ENCODE results near the gene IGFALS. TPM values are rescaled to one million over a fixed set of nuclear protein-coding genes. Genes with fewer than 3 reads are reported as not detected.
"Not testable (repeated sequence)": the region's sequence is repeated elsewhere in the genome, so short reads cannot be mapped to it uniquely, and the experiment has no call there.

The IGFALS gene
- total RNA-seq, 1 experiment from 2014 or later, result not detected

GRCh38 chr16:1808691-1809090 lies 15.2 kb upstream of the IGFALS start:
- Histone ChIP-seq H3K4me1 (no peaks in the 10 kb centered on the region), H3K27me3 (no peaks in the 10 kb centered on the region), H3K9me3 (replicated peaks) (no peaks in the 10 kb centered on the region), H3K27ac (no peak overlapping the region), H3K4me3 (no peak overlapping the region), H3K36me3 (no peaks in the 10 kb centered on the region)
- no peak for DNase-seq

DNA sequence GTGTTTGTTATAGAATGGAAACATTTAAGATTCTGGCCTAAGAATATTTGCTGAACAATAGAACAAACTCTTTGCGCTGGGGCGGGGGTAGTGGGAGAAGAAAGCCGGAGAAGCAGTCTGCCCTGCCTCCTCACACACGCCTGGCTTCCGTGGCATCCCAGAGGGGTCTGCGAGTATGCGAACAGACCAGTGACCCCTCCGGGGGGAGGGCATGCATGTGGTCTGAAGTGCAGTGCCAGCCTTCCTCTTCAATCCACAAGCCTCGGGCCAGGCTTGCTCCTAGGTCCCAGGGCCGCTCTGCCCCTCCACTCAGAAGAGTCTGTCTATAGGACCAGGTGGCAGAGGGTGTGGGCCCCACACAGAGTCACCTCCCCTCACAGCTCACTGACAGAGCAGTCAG lies 14.1 kb upstream of the IGFALS start:
- no peak overlapping the region for H3K27ac ChIP-seq
- no peaks in the 10 kb centered on the region for H3K27me3 ChIP-seq
- no peaks in the 10 kb centered on the region for H3K4me1 ChIP-seq
- no peak overlapping the region for H3K4me3 ChIP-seq
- no peak for DNase-seq
- no peaks in the 10 kb centered on the region for H3K36me3 ChIP-seq
- no peaks in the 10 kb centered on the region for H3K9me3 ChIP-seq (replicated peaks)

- DNase-seq, result no peak
- H3K4me1 ChIP-seq, result no peaks in the 10 kb centered on the region
- H3K36me3 ChIP-seq, result no peaks in the 10 kb centered on the region
- H3K27me3 ChIP-seq, result no peaks in the 10 kb centered on the region
- peaks cover 4% of the 10 kb centered on the region; the same call in 1 of the 2 replicates for H3K9me3 ChIP-seq (replicated peaks)
- no peak overlapping the region for H3K4me3 ChIP-seq
- no peak overlapping the region for H3K27ac ChIP-seq
Observed at GRCh38 chr16:1800701-1801100, 7.2 kb upstream of the IGFALS start.

- H3K9me3 ChIP-seq (replicated peaks); H3K4me1 ChIP-seq; DNase-seq: not testable (repeated sequence)
Observed at GRCh38 chr16:1799263-1799662, 5.8 kb upstream of the IGFALS start.

GRCh38 chr16:1794908-1795666 lies 1.6 kb upstream of the IGFALS start:
- Histone ChIP-seq H3K27ac (no peak overlapping the region), H3K9me3 (replicated peaks) (peaks cover 4% of the 10 kb centered on the region; the same call in 1 of the 2 replicates), H3K27me3 (no peaks in the 10 kb centered on the region), H3K4me3 (no peak overlapping the region), H3K4me1 (peaks cover 9% of the 10 kb centered on the region; the same call in 1 of the 2 replicates), H3K36me3 (no peaks in the 10 kb centered on the region)
- peak in 1 of 2 experiments; percentile 18 for DNase-seq

More at GRCh38 chr16:1799263-1799662, 5.8 kb upstream of the IGFALS start:
- H3K4me3 ChIP-seq, H3K36me3 ChIP-seq, H3K27me3 ChIP-seq, H3K27ac ChIP-seq: not testable (repeated sequence)

- Histone ChIP-seq H3K27me3 (no peaks in the 10 kb centered on the region), H3K4me3 (no peak overlapping the region)
- peak in 1 of 2 experiments; percentile 20 for DNase-seq
Observed at GRCh38 chr16:1794221-1794871, 841 bp upstream of the IGFALS start.

DNA sequence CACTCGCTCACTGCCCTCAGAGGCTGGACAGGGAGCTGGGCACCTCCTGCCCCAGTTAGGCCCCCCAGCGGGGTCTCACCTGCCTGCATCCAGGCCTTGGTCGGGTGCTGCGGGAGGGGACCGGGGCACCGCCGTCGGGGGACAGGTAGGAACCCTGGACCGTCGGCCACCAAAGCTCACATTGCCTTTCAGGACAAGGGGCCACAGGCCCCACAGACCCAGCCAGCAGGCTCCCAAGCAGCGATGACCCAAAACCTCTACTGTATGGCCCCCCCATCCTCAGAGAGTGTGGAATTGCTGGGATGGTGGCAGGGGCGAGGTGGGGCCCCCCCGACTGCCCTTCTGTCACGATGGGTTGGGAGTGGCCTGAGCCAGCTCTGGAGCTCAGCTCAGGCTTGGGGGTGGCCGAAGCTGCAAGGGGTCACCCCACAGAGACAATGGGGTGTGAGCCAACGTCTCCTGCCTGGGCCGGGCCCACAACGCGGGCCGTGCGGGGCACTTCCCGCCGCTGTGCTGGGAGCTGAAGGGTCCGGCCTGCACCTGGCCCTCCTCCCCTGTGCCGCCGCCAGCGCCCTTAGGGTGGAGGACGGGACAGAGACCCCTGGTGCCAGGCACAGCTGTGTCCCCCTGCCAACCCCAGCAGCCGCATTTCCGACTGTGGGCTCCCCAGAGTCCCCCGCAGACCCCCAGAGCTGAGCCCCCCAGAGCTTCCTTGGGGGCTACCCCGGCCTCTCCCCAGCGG lies 498 bp downstream of the IGFALS start:
- Histone ChIP-seq H3K36me3 (peaks cover 3% of the 10 kb centered on the region; the same call in 1 of the 2 replicates), H3K4me3 (no peak overlapping the region), H3K4me1 (peaks cover 9% of the 10 kb centered on the region; the same call in 1 of the 2 replicates), H3K9me3 (replicated peaks) (peaks cover 3% of the 10 kb centered on the region; the same call in 1 of the 2 replicates), H3K27me3 (no peaks in the 10 kb centered on the region), H3K27ac (no peak overlapping the region)
- no peak for DNase-seq

More at GRCh38 chr16:1794221-1794871, 841 bp upstream of the IGFALS start:
- H3K27ac ChIP-seq, result no peak overlapping the region
- H3K36me3 ChIP-seq, result peaks cover under 1% of the 10 kb centered on the region; the same call in 1 of the 2 replicates
- peaks cover 4% of the 10 kb centered on the region; the same call in 1 of the 2 replicates for H3K9me3 ChIP-seq (replicated peaks)
- H3K4me1 ChIP-seq, result peaks cover 9% of the 10 kb centered on the region; the same call in 1 of the 2 replicates

DNA sequence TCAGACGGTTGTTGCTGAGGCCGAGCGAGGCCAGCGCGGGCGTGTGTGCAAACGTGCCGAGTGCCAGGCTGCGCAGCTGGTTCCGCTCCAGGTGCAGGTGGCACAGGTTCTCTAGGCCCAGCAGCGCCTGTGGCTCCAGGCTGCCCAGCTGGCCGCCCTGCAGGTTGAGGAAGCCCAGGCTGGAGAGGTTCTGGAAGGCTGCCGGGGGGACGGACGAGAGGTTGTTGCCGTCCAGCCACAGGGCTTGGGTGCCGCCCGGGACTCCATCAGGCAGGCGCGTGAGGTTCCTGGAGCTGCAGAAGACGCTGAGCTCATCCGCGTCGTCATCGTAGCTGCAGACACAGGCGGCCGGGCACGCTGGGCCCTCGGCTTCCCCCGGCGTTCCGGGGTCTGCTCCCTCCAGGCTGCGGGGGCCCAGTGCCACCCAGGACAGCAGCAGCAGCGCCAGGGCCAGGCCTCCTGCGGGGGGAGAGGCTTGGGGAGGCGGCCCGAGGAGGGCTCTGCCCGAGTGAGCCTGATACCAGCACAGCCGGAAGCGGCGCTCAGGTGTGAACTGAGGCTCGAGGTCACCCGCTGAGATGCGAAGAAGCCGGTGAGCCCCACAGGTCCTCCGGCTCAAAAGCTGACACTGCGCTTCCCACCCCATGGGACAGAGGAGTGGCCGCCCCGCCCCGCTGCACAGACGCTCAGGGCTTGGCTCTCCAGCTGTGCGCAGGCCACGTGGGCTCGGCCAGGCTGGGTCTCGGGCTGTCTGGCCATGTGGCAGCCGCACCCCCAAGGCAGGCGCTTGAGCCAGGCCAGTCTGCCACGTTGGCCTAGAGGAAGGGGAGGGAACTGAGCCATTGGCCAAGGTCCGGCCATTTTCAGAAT lies 1.3 kb downstream of the IGFALS start:
- H3K4me3 ChIP-seq, result no peak overlapping the region
- peaks cover 9% of the 10 kb centered on the region; the same call in 1 of the 2 replicates for H3K4me1 ChIP-seq
- H3K9me3 ChIP-seq (replicated peaks), result no peaks in the 10 kb centered on the region
- peaks cover 3% of the 10 kb centered on the region; the same call in 1 of the 2 replicates for H3K36me3 ChIP-seq
- DNase-seq, result no peak
- no peaks in the 10 kb centered on the region for H3K27me3 ChIP-seq
- no peak overlapping the region for H3K27ac ChIP-seq

DNA sequence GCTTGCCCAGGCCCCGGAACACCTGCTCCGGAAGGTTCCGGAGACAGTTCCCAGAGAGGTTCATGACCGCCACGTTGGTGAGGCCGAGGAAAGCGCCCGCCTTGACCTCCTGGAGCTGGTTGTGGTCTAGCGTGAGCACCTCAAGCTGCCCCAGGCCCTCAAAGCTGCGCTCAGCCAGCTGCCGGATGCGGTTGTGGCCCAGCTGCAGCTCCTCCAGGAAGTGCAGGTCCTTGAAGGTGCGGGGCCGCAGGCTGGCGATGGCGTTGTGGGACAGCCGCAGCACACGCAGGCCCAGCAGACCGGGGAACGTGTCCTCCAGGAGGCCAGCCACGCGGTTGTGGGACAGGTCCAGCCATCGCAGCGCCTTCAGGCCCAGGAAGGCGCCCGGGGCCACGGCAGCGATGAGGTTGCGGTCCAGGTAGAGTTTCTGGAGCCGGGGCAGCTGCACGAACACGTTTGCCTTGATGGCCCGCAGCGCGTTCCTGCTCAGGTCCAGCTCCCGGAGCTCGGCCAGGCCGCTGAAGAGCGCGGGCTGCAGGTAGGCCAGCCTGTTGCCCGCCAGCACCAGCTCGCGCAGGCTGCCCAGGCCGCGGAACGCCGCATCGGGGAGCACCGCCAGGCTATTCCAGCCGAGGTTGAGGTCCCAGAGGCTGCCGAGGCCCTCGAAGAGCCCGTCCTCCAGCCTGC lies 2.1 kb downstream of the IGFALS start:
- no peak overlapping the region for H3K27ac ChIP-seq
- DNase-seq, result no peak
- peaks cover 3% of the 10 kb centered on the region for H3K36me3 ChIP-seq

GRCh38 chr16:1790611-1791255 lies 2.8 kb downstream of the IGFALS start:
- H3K9me3 ChIP-seq (replicated peaks), result no peaks in the 10 kb centered on the region
- peaks cover 3% of the 10 kb centered on the region for H3K36me3 ChIP-seq
- H3K4me3 ChIP-seq, result no peak overlapping the region
- no peak for DNase-seq
- no peak overlapping the region for H3K27ac ChIP-seq
- no peaks in the 10 kb centered on the region for H3K27me3 ChIP-seq
- H3K4me1 ChIP-seq, result peaks cover 9% of the 10 kb centered on the region; the same call in 1 of the 2 replicates

More for the DNA sequence above, 2.1 kb downstream of the IGFALS start:
- peaks cover 9% of the 10 kb centered on the region; the same call in 1 of the 2 replicates for H3K4me1 ChIP-seq
- no peak overlapping the region for H3K4me3 ChIP-seq
- H3K9me3 ChIP-seq (replicated peaks), result no peaks in the 10 kb centered on the region
- H3K27me3 ChIP-seq, result no peaks in the 10 kb centered on the region

- DNase-seq, result no peak
- Histone ChIP-seq H3K27ac (no peak overlapping the region), H3K36me3 (peaks cover 3% of the 10 kb centered on the region)
Observed at GRCh38 chr16:1790261-1790610, 3.3 kb downstream of the IGFALS start.

GRCh38 chr16:1789643-1790045 lies 3.9 kb downstream of the IGFALS start:
- Histone ChIP-seq H3K4me3 (no peak overlapping the region), H3K9me3 (replicated peaks) (no peaks in the 10 kb centered on the region), H3K27ac (no peak overlapping the region), H3K4me1 (peaks cover 5% of the 10 kb centered on the region; the same call in 1 of the 2 replicates), H3K27me3 (no peaks in the 10 kb centered on the region), H3K36me3 (peaks cover 3% of the 10 kb centered on the region)
- DNase-seq, result no peak

More at GRCh38 chr16:1790261-1790610, 3.3 kb downstream of the IGFALS start:
- Histone ChIP-seq H3K27me3 (no peaks in the 10 kb centered on the region), H3K9me3 (replicated peaks) (no peaks in the 10 kb centered on the region), H3K4me3 (no peak overlapping the region), H3K4me1 (peaks cover 9% of the 10 kb centered on the region; the same call in 1 of the 2 replicates)

- H3K9me3 ChIP-seq (replicated peaks), result no peaks in the 10 kb centered on the region
- no peaks in the 10 kb centered on the region for H3K4me1 ChIP-seq
- no peaks in the 10 kb centered on the region for H3K27me3 ChIP-seq
- H3K4me3 ChIP-seq, result no peak overlapping the region
- no peak overlapping the region for H3K27ac ChIP-seq
- H3K36me3 ChIP-seq, result peaks cover 3% of the 10 kb centered on the region
- DNase-seq, result peak in 1 of 2 experiments; percentile 1
Observed at GRCh38 chr16:1788708-1789100, 4.8 kb downstream of the IGFALS start.
